OCI-LY7 (cell line): ENCODE results near the gene ACOT6.
"Not testable (repeated sequence)": the region's sequence is repeated elsewhere in the genome, so short reads cannot be mapped to it uniquely, and the experiment has no call there.

ENCODE experiments used
- CTCF ChIP-seq: fragments of 200-600 bp; sonication (generic); conservative IDR thresholded peaks from 2 replicates; pipeline ENCODE4 v1.5.1; 2014; ENCODE audit warnings: mild to moderate bottlenecking, antibody characterized with exemption, low read length, moderate library complexity, mixed read lengths
- EZH2phosphoT487 ChIP-seq: fragments of 200-600 bp; sonication (generic); IDR thresholded peaks from 2 replicates; pipeline ENCODE4 v1.6.1; 2018; ENCODE audit warnings: low read depth, borderline replicate concordance, mild to moderate bottlenecking, mixed run types, antibody characterized with exemption, low read length, moderate library complexity, mixed read lengths

- TF ChIP-seq CTCF, EZH2phosphoT487: not testable (repeated sequence)
Measured at GRCh38 chr14:73566431-73566830, 45.9 kb upstream of the ACOT6 start.
